Measurements from ENCODE around the gene KCNQ5.

Gene KCNQ5

GRCh38 chr6:72724545-72724944 is 102.7 kb downstream of the KCNQ5 start:
- H3K27ac ChIP-seq (ENCODE audit: low read depth, low read length) = no peak overlapping the region
- H3K4me1 ChIP-seq (ENCODE audit: control insufficient read depth in 5 of 5, insufficient read depth in 5 of 5, low read length in 5 of 5) = no peaks in the 10 kb centered on the region
- no peaks in the 10 kb centered on the region for H3K27me3 ChIP-seq (ENCODE audit: control insufficient read depth in 5 of 5, insufficient read depth in 4 of 5, low read length in 5 of 5)
- H3K36me3 ChIP-seq (ENCODE audit: control insufficient read depth in 5 of 5, insufficient read depth in 5 of 5, low read length in 5 of 5) = no peaks in the 10 kb centered on the region
- no peak overlapping the region for H3K4me3 ChIP-seq (ENCODE audit: low read depth in 1 of 5, low read length in 5 of 5)
- H3K9me3 ChIP-seq (ENCODE audit: control insufficient read depth in 5 of 5, low read length in 5 of 5) = peaks cover 0 to 3% (median 0%) of the 10 kb centered on the region in 5 donors
- H3K9ac ChIP-seq (ENCODE audit: low read length in 5 of 5) = no peak overlapping the region

GRCh38 chr6:72728706-72729343 is 107.0 kb downstream of the KCNQ5 start:
- Histone ChIP-seq H3K9ac (ENCODE audit: low read length in 5 of 5) (no peak overlapping the region), H3K4me1 (ENCODE audit: control insufficient read depth in 5 of 5, insufficient read depth in 5 of 5, low read length in 5 of 5) (no peaks in the 10 kb centered on the region), H3K4me3 (ENCODE audit: low read depth in 1 of 5, low read length in 5 of 5) (no peak overlapping the region), H3K9me3 (ENCODE audit: control insufficient read depth in 5 of 5, low read length in 5 of 5) (peaks cover 0 to 4% (median 0%) of the 10 kb centered on the region in 5 donors), H3K27me3 (ENCODE audit: control insufficient read depth in 5 of 5, insufficient read depth in 4 of 5, low read length in 5 of 5) (no peaks in the 10 kb centered on the region), H3K36me3 (ENCODE audit: control insufficient read depth in 5 of 5, insufficient read depth in 5 of 5, low read length in 5 of 5) (no peaks in the 10 kb centered on the region), H3K27ac (ENCODE audit: low read depth, low read length) (no peak overlapping the region)

- no peaks in the 10 kb centered on the region for H3K36me3 ChIP-seq (ENCODE audit: control insufficient read depth in 5 of 5, insufficient read depth in 5 of 5, low read length in 5 of 5)
Measured at GRCh38 chr6:72733045-72733444, 111.2 kb downstream of the KCNQ5 start.

GRCh38 chr6:72738091-72738490 is 116.2 kb downstream of the KCNQ5 start:
- H3K4me3 ChIP-seq (ENCODE audit: low read depth in 1 of 5, low read length in 5 of 5) = no peak overlapping the region
- no peaks in the 10 kb centered on the region for H3K9me3 ChIP-seq (ENCODE audit: control insufficient read depth in 5 of 5, low read length in 5 of 5)
- H3K27me3 ChIP-seq (ENCODE audit: control insufficient read depth in 5 of 5, insufficient read depth in 4 of 5, low read length in 5 of 5) = no peaks in the 10 kb centered on the region
- no peak overlapping the region for H3K9ac ChIP-seq (ENCODE audit: low read length in 5 of 5)
- H3K27ac ChIP-seq (ENCODE audit: low read depth, low read length) = no peak overlapping the region
- no peaks in the 10 kb centered on the region for H3K36me3 ChIP-seq (ENCODE audit: control insufficient read depth in 5 of 5, insufficient read depth in 5 of 5, low read length in 5 of 5)
- no peaks in the 10 kb centered on the region for H3K4me1 ChIP-seq (ENCODE audit: control insufficient read depth in 5 of 5, insufficient read depth in 5 of 5, low read length in 5 of 5)

More at GRCh38 chr6:72733045-72733444, 111.2 kb downstream of the KCNQ5 start:
- Histone ChIP-seq H3K4me3 (ENCODE audit: low read depth in 1 of 5, low read length in 5 of 5) (no peak overlapping the region), H3K4me1 (ENCODE audit: control insufficient read depth in 5 of 5, insufficient read depth in 5 of 5, low read length in 5 of 5) (no peaks in the 10 kb centered on the region), H3K9ac (ENCODE audit: low read length in 5 of 5) (no peak overlapping the region), H3K9me3 (ENCODE audit: control insufficient read depth in 5 of 5, low read length in 5 of 5) (peaks cover 0 to 4% (median 0%) of the 10 kb centered on the region in 5 donors), H3K27me3 (ENCODE audit: control insufficient read depth in 5 of 5, insufficient read depth in 4 of 5, low read length in 5 of 5) (no peaks in the 10 kb centered on the region), H3K27ac (ENCODE audit: low read depth, low read length) (no peak overlapping the region)

- H3K9me3 ChIP-seq (ENCODE audit: control insufficient read depth in 5 of 5, low read length in 5 of 5) = no peaks in the 10 kb centered on the region
- H3K4me3 ChIP-seq (ENCODE audit: low read depth in 1 of 5, low read length in 5 of 5) = no peak overlapping the region
- H3K9ac ChIP-seq (ENCODE audit: low read length in 5 of 5) = no peak overlapping the region
- no peak overlapping the region for H3K27ac ChIP-seq (ENCODE audit: low read depth, low read length)
- H3K36me3 ChIP-seq (ENCODE audit: control insufficient read depth in 5 of 5, insufficient read depth in 5 of 5, low read length in 5 of 5) = no peaks in the 10 kb centered on the region
- H3K4me1 ChIP-seq (ENCODE audit: control insufficient read depth in 5 of 5, insufficient read depth in 5 of 5, low read length in 5 of 5) = no peaks in the 10 kb centered on the region
- H3K27me3 ChIP-seq (ENCODE audit: control insufficient read depth in 5 of 5, insufficient read depth in 4 of 5, low read length in 5 of 5) = no peaks in the 10 kb centered on the region
Measured at GRCh38 chr6:72739368-72739779, 117.5 kb downstream of the KCNQ5 start.

- no peak overlapping the region for H3K9ac ChIP-seq (ENCODE audit: low read length in 5 of 5)
- no peak overlapping the region for H3K27ac ChIP-seq (ENCODE audit: low read depth, low read length)
- no peaks in the 10 kb centered on the region for H3K36me3 ChIP-seq (ENCODE audit: control insufficient read depth in 5 of 5, insufficient read depth in 5 of 5, low read length in 5 of 5)
- no peak overlapping the region for H3K4me3 ChIP-seq (ENCODE audit: low read depth in 1 of 5, low read length in 5 of 5)
- H3K4me1 ChIP-seq (ENCODE audit: control insufficient read depth in 5 of 5, insufficient read depth in 5 of 5, low read length in 5 of 5) = no peaks in the 10 kb centered on the region
- no peaks in the 10 kb centered on the region for H3K9me3 ChIP-seq (ENCODE audit: control insufficient read depth in 5 of 5, low read length in 5 of 5)
- no peaks in the 10 kb centered on the region for H3K27me3 ChIP-seq (ENCODE audit: control insufficient read depth in 5 of 5, insufficient read depth in 4 of 5, low read length in 5 of 5)
Measured at GRCh38 chr6:72740135-72740534, 118.3 kb downstream of the KCNQ5 start.

- Histone ChIP-seq H3K9ac (ENCODE audit: low read length in 5 of 5) (no peak overlapping the region), H3K27ac (ENCODE audit: low read depth, low read length) (no peak overlapping the region), H3K4me1 (ENCODE audit: control insufficient read depth in 5 of 5, insufficient read depth in 5 of 5, low read length in 5 of 5) (no peaks in the 10 kb centered on the region), H3K36me3 (ENCODE audit: control insufficient read depth in 5 of 5, insufficient read depth in 5 of 5, low read length in 5 of 5) (no peaks in the 10 kb centered on the region), H3K27me3 (ENCODE audit: control insufficient read depth in 5 of 5, insufficient read depth in 4 of 5, low read length in 5 of 5) (no peaks in the 10 kb centered on the region), H3K9me3 (ENCODE audit: control insufficient read depth in 5 of 5, low read length in 5 of 5) (no peaks in the 10 kb centered on the region), H3K4me3 (ENCODE audit: low read depth in 1 of 5, low read length in 5 of 5) (no peak overlapping the region)
Measured at GRCh38 chr6:72741083-72741482, 119.2 kb downstream of the KCNQ5 start.

- Histone ChIP-seq H3K27me3 (ENCODE audit: control insufficient read depth in 5 of 5, insufficient read depth in 4 of 5, low read length in 5 of 5) (no peaks in the 10 kb centered on the region), H3K36me3 (ENCODE audit: control insufficient read depth in 5 of 5, insufficient read depth in 5 of 5, low read length in 5 of 5) (no peaks in the 10 kb centered on the region), H3K9me3 (ENCODE audit: control insufficient read depth in 5 of 5, low read length in 5 of 5) (no peaks in the 10 kb centered on the region), H3K4me3 (ENCODE audit: low read depth in 1 of 5, low read length in 5 of 5) (no peak overlapping the region), H3K27ac (ENCODE audit: low read depth, low read length) (no peak overlapping the region), H3K9ac (ENCODE audit: low read length in 5 of 5) (no peak overlapping the region), H3K4me1 (ENCODE audit: control insufficient read depth in 5 of 5, insufficient read depth in 5 of 5, low read length in 5 of 5) (no peaks in the 10 kb centered on the region)
Measured at GRCh38 chr6:72742001-72742673, 120.3 kb downstream of the KCNQ5 start.

GRCh38 chr6:72746276-72746675 is 124.4 kb downstream of the KCNQ5 start:
- no peaks in the 10 kb centered on the region for H3K27me3 ChIP-seq (ENCODE audit: control insufficient read depth in 5 of 5, insufficient read depth in 4 of 5, low read length in 5 of 5)
- H3K36me3 ChIP-seq (ENCODE audit: control insufficient read depth in 5 of 5, insufficient read depth in 5 of 5, low read length in 5 of 5) = no peaks in the 10 kb centered on the region
- no peak overlapping the region for H3K4me3 ChIP-seq (ENCODE audit: low read depth in 1 of 5, low read length in 5 of 5)
- H3K9me3 ChIP-seq (ENCODE audit: control insufficient read depth in 5 of 5, low read length in 5 of 5) = no peaks in the 10 kb centered on the region
- no peaks in the 10 kb centered on the region for H3K4me1 ChIP-seq (ENCODE audit: control insufficient read depth in 5 of 5, insufficient read depth in 5 of 5, low read length in 5 of 5)
- no peak overlapping the region for H3K27ac ChIP-seq (ENCODE audit: low read depth, low read length)
- H3K9ac ChIP-seq (ENCODE audit: low read length in 5 of 5) = no peak overlapping the region

GRCh38 chr6:72748759-72749158 is 126.9 kb downstream of the KCNQ5 start:
- H3K36me3 ChIP-seq (ENCODE audit: control insufficient read depth in 5 of 5, insufficient read depth in 5 of 5, low read length in 5 of 5) = no peaks in the 10 kb centered on the region
- no peak overlapping the region for H3K9ac ChIP-seq (ENCODE audit: low read length in 5 of 5)
- no peak overlapping the region for H3K4me3 ChIP-seq (ENCODE audit: low read depth in 1 of 5, low read length in 5 of 5)

More at GRCh38 chr6:72748759-72749158, 126.9 kb downstream of the KCNQ5 start:
- Histone ChIP-seq H3K27ac (ENCODE audit: low read depth, low read length) (no peak overlapping the region), H3K27me3 (ENCODE audit: control insufficient read depth in 5 of 5, insufficient read depth in 4 of 5, low read length in 5 of 5) (no peaks in the 10 kb centered on the region), H3K9me3 (ENCODE audit: control insufficient read depth in 5 of 5, low read length in 5 of 5) (no peaks in the 10 kb centered on the region), H3K4me1 (ENCODE audit: control insufficient read depth in 5 of 5, insufficient read depth in 5 of 5, low read length in 5 of 5) (no peaks in the 10 kb centered on the region)

All from subcutaneous abdominal adipose tissue (tissue), 5 donors.